GM12878 (cell line): Measurements from ENCODE around the gene IRF9. TPM values are rescaled to one million over a fixed set of nuclear protein-coding genes. Genes with fewer than 3 reads are reported as not detected.

Experiments used
- BMI1 ChIP-seq: fragments of 450-650 bp; IDR thresholded peaks from 2 replicates; pipeline ENCODE4 v1.6.1; 2016; ENCODE audit warnings: mild to moderate bottlenecking, moderate library complexity, borderline replicate concordance
- CEBPB ChIP-seq, 2 experiments: fragments of 150-350 bp in 1 of 2; IDR thresholded peaks; 2 replicates each; pipeline ENCODE4 v1.6.1; 2012 to 2014; ENCODE audit warnings: low read depth in 2 of 2, low read length in 2 of 2, borderline replicate concordance in 1 of 2, inconsistent platforms in 1 of 2
- CHD1 ChIP-seq: IDR thresholded peaks from 2 replicates; pipeline ENCODE4 v1.6.1; 2012; ENCODE audit warnings: low read depth, low read length, improper control_type of control experiment
- IRF5 ChIP-seq: fragments of 450-650 bp; IDR thresholded peaks from 2 replicates; pipeline ENCODE4 v1.6.1; 2017; ENCODE audit warnings: borderline replicate concordance
- KAT2A ChIP-seq: conservative IDR thresholded peaks from 2 replicates; pipeline ENCODE4 v1.6.1; 2011; ENCODE audit warnings: low read depth, low read length; ENCODE audit not compliant: control insufficient read depth
- KDM1A ChIP-seq: fragments of 200-600 bp; sonication (generic); IDR thresholded peaks from 2 replicates; pipeline ENCODE4 v1.6.1; 2016; ENCODE audit warnings: borderline replicate concordance
- MTA2 ChIP-seq: fragments of 450-650 bp; IDR thresholded peaks from 2 replicates; pipeline ENCODE4 v1.6.1; 2016; ENCODE audit warnings: low read depth, mild to moderate bottlenecking, moderate library complexity
- MYC ChIP-seq: IDR thresholded peaks from 2 replicates; pipeline ENCODE4 v1.6.1; 2011; ENCODE audit warnings: mild to moderate bottlenecking, low read length, moderate library complexity, inconsistent platforms; ENCODE audit not compliant: insufficient read depth, insufficient replicate concordance, insufficient read length, severe bottlenecking
- PAX8 ChIP-seq: fragments of 450-650 bp; IDR thresholded peaks from 2 replicates; pipeline ENCODE4 v1.6.1; 2017; ENCODE audit warnings: mild to moderate bottlenecking, moderate library complexity
- SP1 ChIP-seq: IDR thresholded peaks from one replicate; pipeline ENCODE4 v1.6.1; 2011; ENCODE audit warnings: low read depth, low read length
- STAT1 ChIP-seq: fragments of 450-650 bp; conservative IDR thresholded peaks from 2 replicates; pipeline ENCODE4 v1.6.1; 2014; ENCODE audit warnings: antibody characterized with exemption, mild to moderate bottlenecking
- TCF12 ChIP-seq: IDR thresholded peaks from 2 replicates; pipeline ENCODE4 v1.6.1; 2011; ENCODE audit warnings: low read depth, mild to moderate bottlenecking, low read length
- TCF7 ChIP-seq: IDR thresholded peaks from 2 replicates; pipeline ENCODE4 v1.6.1; 2014; ENCODE audit warnings: antibody characterized with exemption, borderline replicate concordance
- ZBTB11 ChIP-seq: fragments of 450-650 bp; formaldehyde crosslinking; IDR thresholded peaks from 2 replicates; pipeline ENCODE4 v1.5.0; 2022; ENCODE audit warnings: mild to moderate bottlenecking, missing genetic modification characterization
- polyA plus RNA-seq, 11 experiments: library from polyadenylated mRNA; depleted of rRNA in 4 of 11; unstranded in 6 of 11; stranded (reverse) in 5 of 11; fragments of >200 nt; fragmentation: Nextera tagmentation in 4 of 11; fragmentation: Illumina TruSeq in 1 of 11; extraction: Ambion mirVana in 4 of 11; extraction: Trizol in 1 of 11; gene quantifications; 1 replicate in 1 of 11; 2 replicates in 10 of 11; pipeline versions ENCODE4 v1.2.1 to v1.2.3, GENCODE V29; 2011 to 2016; ENCODE audit warnings: inconsistent platforms in 2 of 11, missing spikeins in 2 of 11, low read depth in 1 of 11
- total RNA-seq, 4 experiments: library from RNA; depleted of rRNA in 3 of 4; stranded (reverse); fragments of >200 nt in 3 of 4; fragmentation: Illumina TruSeq in 1 of 4; extraction: Trizol in 1 of 4; gene quantifications; 2 replicates each; pipeline versions ENCODE4 v1.2.1 to v1.2.3, GENCODE V29; 2013 to 2021
- TF ChIP-seq, protein P1 (sequence below): fragments of 450-650 bp; formaldehyde crosslinking; IDR thresholded peaks from 2 replicates; pipeline ENCODE4 v1.4.0; 2020; ENCODE audit warnings: mild to moderate bottlenecking, moderate library complexity
- TF ChIP-seq, protein P2 (sequence below): fragments of 450-650 bp; IDR thresholded peaks from 2 replicates; pipeline ENCODE4 v1.6.1; 2016; ENCODE audit warnings: mild to moderate bottlenecking, moderate library complexity, borderline replicate concordance

The IRF9 gene
- total and polyA plus RNA-seq, 10 of the 15 experiments (the other 5 are each of a cell fraction or from before 2014, with no cell fraction given), result 47.6 to 234 (median 148) TPM

GRCh38 chr14:24171422-24172260 is 10.6 kb downstream of the IRF9 start, which contains the start of gene REC8 (continued):
- TF ChIP-seq, protein P1, sequence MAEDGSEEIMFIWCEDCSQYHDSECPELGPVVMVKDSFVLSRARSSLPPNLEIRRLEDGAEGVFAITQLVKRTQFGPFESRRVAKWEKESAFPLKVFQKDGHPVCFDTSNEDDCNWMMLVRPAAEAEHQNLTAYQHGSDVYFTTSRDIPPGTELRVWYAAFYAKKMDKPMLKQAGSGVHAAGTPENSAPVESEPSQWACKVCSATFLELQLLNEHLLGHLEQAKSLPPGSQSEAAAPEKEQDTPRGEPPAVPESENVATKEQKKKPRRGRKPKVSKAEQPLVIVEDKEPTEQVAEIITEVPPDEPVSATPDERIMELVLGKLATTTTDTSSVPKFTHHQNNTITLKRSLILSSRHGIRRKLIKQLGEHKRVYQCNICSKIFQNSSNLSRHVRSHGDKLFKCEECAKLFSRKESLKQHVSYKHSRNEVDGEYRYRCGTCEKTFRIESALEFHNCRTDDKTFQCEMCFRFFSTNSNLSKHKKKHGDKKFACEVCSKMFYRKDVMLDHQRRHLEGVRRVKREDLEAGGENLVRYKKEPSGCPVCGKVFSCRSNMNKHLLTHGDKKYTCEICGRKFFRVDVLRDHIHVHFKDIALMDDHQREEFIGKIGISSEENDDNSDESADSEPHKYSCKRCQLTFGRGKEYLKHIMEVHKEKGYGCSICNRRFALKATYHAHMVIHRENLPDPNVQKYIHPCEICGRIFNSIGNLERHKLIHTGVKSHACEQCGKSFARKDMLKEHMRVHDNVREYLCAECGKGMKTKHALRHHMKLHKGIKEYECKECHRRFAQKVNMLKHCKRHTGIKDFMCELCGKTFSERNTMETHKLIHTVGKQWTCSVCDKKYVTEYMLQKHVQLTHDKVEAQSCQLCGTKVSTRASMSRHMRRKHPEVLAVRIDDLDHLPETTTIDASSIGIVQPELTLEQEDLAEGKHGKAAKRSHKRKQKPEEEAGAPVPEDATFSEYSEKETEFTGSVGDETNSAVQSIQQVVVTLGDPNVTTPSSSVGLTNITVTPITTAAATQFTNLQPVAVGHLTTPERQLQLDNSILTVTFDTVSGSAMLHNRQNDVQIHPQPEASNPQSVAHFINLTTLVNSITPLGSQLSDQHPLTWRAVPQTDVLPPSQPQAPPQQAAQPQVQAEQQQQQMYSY (CRISPR knock-in tag), result no peak
- no peak for TF ChIP-seq KAT2A
- no peak for TF ChIP-seq IRF5
- TF ChIP-seq SP1, result peak; percentile 82
- TF ChIP-seq BMI1, result peak; percentile 32; the same call in 1 of the 2 replicates
- TF ChIP-seq, protein P2, sequence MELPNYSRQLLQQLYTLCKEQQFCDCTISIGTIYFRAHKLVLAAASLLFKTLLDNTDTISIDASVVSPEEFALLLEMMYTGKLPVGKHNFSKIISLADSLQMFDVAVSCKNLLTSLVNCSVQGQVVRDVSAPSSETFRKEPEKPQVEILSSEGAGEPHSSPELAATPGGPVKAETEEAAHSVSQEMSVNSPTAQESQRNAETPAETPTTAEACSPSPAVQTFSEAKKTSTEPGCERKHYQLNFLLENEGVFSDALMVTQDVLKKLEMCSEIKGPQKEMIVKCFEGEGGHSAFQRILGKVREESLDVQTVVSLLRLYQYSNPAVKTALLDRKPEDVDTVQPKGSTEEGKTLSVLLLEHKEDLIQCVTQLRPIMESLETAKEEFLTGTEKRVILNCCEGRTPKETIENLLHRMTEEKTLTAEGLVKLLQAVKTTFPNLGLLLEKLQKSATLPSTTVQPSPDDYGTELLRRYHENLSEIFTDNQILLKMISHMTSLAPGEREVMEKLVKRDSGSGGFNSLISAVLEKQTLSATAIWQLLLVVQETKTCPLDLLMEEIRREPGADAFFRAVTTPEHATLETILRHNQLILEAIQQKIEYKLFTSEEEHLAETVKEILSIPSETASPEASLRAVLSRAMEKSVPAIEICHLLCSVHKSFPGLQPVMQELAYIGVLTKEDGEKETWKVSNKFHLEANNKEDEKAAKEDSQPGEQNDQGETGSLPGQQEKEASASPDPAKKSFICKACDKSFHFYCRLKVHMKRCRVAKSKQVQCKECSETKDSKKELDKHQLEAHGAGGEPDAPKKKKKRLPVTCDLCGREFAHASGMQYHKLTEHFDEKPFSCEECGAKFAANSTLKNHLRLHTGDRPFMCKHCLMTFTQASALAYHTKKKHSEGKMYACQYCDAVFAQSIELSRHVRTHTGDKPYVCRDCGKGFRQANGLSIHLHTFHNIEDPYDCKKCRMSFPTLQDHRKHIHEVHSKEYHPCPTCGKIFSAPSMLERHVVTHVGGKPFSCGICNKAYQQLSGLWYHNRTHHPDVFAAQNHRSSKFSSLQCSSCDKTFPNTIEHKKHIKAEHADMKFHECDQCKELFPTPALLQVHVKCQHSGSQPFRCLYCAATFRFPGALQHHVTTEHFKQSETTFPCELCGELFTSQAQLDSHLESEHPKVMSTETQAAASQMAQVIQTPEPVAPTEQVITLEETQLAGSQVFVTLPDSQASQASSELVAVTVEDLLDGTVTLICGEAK, result no peak
- 0 out of 2 replicates have a peak, but pooled peaks have one; percentile 37 for TF ChIP-seq TCF12
- no peak for TF ChIP-seq TCF7
- TF ChIP-seq PAX8, result no peak
- TF ChIP-seq KDM1A, result no peak
- TF ChIP-seq MYC, result no peak
- 0 out of 2 replicates have a peak, but pooled peaks have one; percentile 25 for TF ChIP-seq ZBTB11 (CRISPR knock-in tag)
- no peak for TF ChIP-seq MTA2
- no peak for TF ChIP-seq STAT1
- no peak for TF ChIP-seq CEBPB (IDR thresholded peaks at IDR 0.05; ENCODE audit: borderline replicate concordance in 1 of 2, low read depth in 2 of 2, low read length in 2 of 2)
- TF ChIP-seq CHD1, result no peak
